A673 (cell line): Measurements from ENCODE around the gene PRR35. TPM values are rescaled to one million over a fixed set of nuclear protein-coding genes. Genes with fewer than 3 reads are reported as not detected.
A peak's percentile ranks its signal among the peaks of the same experiment; 100 is the strongest.

ENCODE experiments used
- BruUV-seq: library from RNA; stranded (reverse); fragments of 400-500 nt; replicated peaks from 2 replicates; lab custom pipeline; 2021; lab: Mats Ljungman, UMichigan
- CTCF ChIA-PET: fragments of 300-600 bp; sonication (Branson Sonifier 250); formaldehyde crosslinking; loops from one replicate; lab custom pipeline; 2022; ENCODE audit warnings: antibody characterized with exemption; lab: Charles Lee
- POLR2A ChIA-PET: fragments of 300-600 bp; sonication (Branson Sonifier 250); formaldehyde crosslinking; loops from one replicate; lab custom pipeline; 2022; ENCODE audit warnings: antibody characterized with exemption; ENCODE audit not compliant: low non-redundant PET; lab: Charles Lee
- DNase-seq: peaks from one replicate; pipeline ENCODE4 v3.0.0-alpha.2; 2015; ENCODE audit warnings: low spot score
- H3K27ac ChIP-seq: fragments of 200-600 bp; sonication (generic); 2 replicates; pipeline ENCODE4 v1.5.1; 2016; ENCODE audit warnings: mixed run types, low read depth, mild to moderate bottlenecking, mixed read lengths, antibody characterized with exemption, low read length; ENCODE audit not compliant: poor library complexity, severe bottlenecking
- H3K27me3 ChIP-seq: fragments of 200-600 bp; sonication (generic); replicated peaks from 2 replicates; pipeline ENCODE4 v1.6.1; 2017; ENCODE audit warnings: mixed run types, low read depth, mild to moderate bottlenecking, mixed read lengths, antibody characterized with exemption, low read length; ENCODE audit not compliant: insufficient read depth, poor library complexity
- H3K36me3 ChIP-seq: fragments of 200-600 bp; sonication (generic); 2 replicates; pipeline ENCODE4 v1.6.1; 2016; ENCODE audit warnings: mixed run types, mild to moderate bottlenecking, mixed read lengths, antibody characterized with exemption, low read length; ENCODE audit not compliant: insufficient read depth, poor library complexity, severe bottlenecking
- H3K4me1 ChIP-seq: fragments of 200-600 bp; sonication (generic); 2 replicates; pipeline ENCODE4 v1.6.1; 2017; ENCODE audit warnings: mixed run types, mild to moderate bottlenecking, mixed read lengths, antibody characterized with exemption, low read length; ENCODE audit not compliant: insufficient read depth, poor library complexity, severe bottlenecking
- H3K4me3 ChIP-seq: fragments of 200-600 bp; sonication (generic); 2 replicates; pipeline ENCODE4 v1.5.1; 2016; ENCODE audit warnings: low read depth, mixed run types, mild to moderate bottlenecking, mixed read lengths, low read length; ENCODE audit not compliant: poor library complexity, severe bottlenecking
- H3K9me3 ChIP-seq: fragments of 200-600 bp; sonication (generic); 2 replicates; pipeline ENCODE4 v1.6.1; 2016; ENCODE audit warnings: mixed run types, low read depth, mild to moderate bottlenecking, mixed read lengths, antibody characterized with exemption, low read length; ENCODE audit not compliant: poor library complexity, severe bottlenecking
- EZH2 ChIP-seq: fragments of 200-600 bp; sonication (generic); IDR thresholded peaks from 2 replicates; pipeline ENCODE4 v1.6.1; 2017; ENCODE audit warnings: borderline replicate concordance, low read depth, mild to moderate bottlenecking, mixed read lengths, antibody characterized with exemption, low read length; ENCODE audit not compliant: poor library complexity, severe bottlenecking
- intact Hi-C: fragments of 100-400 bp; cut with micrococcal nuclease; formaldehyde crosslinking; loops from one replicate; pipeline ENCODE4 v1.10.0; 2022; ENCODE audit not compliant: unreplicated experiment
- total RNA-seq: library from RNA; stranded (reverse); gene quantifications from 2 replicates; pipeline ENCODE4 v1.2.3, GENCODE V29; 2021
- TF ChIP-seq, protein P1 (sequence below): fragments of 300-800, 200-600 bp; sonication (generic); conservative IDR thresholded peaks from 2 replicates; pipeline ENCODE4 v1.5.1; 2017; ENCODE audit warnings: low read depth, mild to moderate bottlenecking, antibody characterized with exemption, low read length, moderate library complexity, mixed read lengths

Gene PRR35
- total RNA-seq, 1 experiment from 2014 or later: not detected

DNA sequence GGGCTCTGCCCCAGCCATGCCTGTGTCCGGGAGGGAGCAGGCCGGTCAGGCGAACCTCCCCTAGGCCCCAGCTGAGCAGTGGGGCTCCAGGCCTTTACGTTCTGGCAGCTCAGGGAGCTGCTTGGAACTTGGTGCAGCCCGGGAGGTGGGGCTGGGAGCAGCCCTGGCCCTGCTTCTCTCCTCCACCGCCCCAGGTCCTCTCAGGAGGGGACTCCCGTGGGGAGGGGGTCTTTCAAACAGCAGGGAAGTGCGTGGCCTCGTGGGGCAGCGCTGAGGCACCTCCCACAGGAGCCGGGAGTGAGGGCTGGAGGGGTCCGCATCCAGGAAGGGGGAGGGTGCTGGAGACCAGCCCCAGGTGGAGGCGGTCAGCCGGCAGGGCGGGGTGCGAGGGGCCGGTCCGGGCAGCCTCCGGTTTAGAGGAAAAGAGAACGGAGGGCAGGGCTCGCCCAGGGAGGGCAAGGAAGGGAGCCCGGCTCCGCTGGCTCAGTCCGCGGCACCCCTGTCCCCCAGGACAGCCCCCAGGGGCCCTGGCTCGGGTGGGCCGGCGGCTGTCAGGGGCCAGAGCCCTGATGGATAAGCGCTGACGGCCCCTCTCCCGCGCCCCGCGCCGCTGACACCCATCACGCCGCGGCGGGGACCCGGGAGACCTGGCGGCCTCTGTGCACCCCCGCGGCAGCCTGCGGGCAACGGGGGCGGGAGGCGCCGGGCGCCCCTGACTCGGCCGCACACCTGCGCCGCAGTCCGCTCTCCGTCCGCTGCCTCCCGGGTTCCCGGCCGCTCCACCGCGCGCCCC, 587 bp upstream of the PRR35 start:
- H3K27me3 ChIP-seq: peaks cover 45% of the 10 kb centered on the region
- H3K36me3 ChIP-seq: no peaks in the 10 kb centered on the region
- H3K27ac ChIP-seq: no peak overlapping the region
- BruUV-seq: no TSS peak
- H3K4me3 ChIP-seq: no peak overlapping the region
- no peak for DNase-seq
- intact Hi-C loops: no loop called here
- H3K9me3 ChIP-seq: no peaks in the 10 kb centered on the region
- ChIA-PET POLR2A (no interaction called here), CTCF (no interaction called here)
- TF ChIP-seq, protein P1, sequence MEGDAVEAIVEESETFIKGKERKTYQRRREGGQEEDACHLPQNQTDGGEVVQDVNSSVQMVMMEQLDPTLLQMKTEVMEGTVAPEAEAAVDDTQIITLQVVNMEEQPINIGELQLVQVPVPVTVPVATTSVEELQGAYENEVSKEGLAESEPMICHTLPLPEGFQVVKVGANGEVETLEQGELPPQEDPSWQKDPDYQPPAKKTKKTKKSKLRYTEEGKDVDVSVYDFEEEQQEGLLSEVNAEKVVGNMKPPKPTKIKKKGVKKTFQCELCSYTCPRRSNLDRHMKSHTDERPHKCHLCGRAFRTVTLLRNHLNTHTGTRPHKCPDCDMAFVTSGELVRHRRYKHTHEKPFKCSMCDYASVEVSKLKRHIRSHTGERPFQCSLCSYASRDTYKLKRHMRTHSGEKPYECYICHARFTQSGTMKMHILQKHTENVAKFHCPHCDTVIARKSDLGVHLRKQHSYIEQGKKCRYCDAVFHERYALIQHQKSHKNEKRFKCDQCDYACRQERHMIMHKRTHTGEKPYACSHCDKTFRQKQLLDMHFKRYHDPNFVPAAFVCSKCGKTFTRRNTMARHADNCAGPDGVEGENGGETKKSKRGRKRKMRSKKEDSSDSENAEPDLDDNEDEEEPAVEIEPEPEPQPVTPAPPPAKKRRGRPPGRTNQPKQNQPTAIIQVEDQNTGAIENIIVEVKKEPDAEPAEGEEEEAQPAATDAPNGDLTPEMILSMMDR: no peak
- TF ChIP-seq EZH2: peak; percentile 91
- no peaks in the 10 kb centered on the region for H3K4me1 ChIP-seq

DNA sequence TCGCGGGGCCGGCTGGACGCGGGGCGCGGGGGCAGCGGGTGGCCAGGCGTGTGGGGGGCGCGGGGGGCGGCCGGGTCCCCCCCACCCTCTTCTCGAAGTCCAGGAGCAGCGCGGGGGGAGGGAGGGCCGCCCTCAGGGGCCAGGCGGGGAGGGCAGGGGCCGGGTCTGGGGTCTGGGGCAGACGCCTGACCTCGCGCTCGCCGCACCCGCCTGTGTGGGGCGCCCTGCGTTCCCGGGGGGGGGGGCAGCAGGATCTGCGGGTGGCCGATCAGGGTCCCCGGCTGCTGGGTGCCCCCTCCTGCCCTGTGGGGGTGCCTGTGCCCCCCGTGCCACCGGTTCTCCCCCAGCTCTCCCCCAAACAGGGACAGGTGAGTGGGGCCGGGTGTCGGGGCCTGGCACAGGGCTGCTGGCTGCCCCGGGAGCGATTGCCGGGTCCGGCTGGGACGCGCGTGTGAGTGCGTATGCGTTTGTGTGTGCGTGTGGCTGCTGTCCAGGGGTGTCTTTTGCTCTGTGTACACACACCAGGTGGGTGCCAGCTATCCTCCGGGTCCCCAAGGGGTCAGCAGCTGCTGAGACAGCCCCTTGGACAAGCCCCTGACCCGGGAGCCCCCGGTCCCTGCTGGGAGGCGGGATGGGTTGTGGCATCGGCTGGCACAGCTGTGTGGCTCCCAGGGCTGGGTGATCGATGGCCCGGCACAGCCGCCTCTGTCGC, 663 bp downstream of the PRR35 start:
- intact Hi-C loops: no loop called here
- TF ChIP-seq EZH2: peak; percentile 93
- TF ChIP-seq, protein P1: no peak
- no peak for DNase-seq
- no TSS peak for BruUV-seq
- no peak overlapping the region for H3K27ac ChIP-seq
- POLR2A ChIA-PET: no interaction called here
- H3K4me3 ChIP-seq: no peak overlapping the region
- no peaks in the 10 kb centered on the region for H3K36me3 ChIP-seq
- CTCF ChIA-PET: no interaction called here
- H3K4me1 ChIP-seq: no peaks in the 10 kb centered on the region
- H3K27me3 ChIP-seq: peaks cover 45% of the 10 kb centered on the region
- no peaks in the 10 kb centered on the region for H3K9me3 ChIP-seq

DNA sequence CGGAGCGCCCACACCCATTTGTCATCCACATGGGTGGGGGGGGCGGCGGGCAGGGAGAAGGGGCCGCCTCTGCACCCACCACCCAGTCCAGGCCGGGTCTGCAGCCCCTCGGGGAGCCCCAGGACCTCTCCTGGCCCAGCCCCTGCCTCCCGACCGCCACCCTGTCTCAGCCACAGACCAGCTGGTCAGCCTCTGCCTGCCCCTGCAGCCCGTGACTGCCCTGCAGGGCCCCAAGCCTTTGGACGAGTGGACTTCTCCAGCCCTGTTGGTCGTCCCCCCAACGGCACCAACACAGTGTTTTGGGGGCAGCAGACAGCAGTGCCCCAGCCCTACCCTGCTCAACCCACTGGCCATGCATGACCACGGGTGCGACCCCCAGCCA, 1.2 kb downstream of the PRR35 start:
- CTCF ChIA-PET: no interaction called here
- H3K4me1 ChIP-seq: peaks cover 3% of the 10 kb centered on the region
- no peak overlapping the region for H3K27ac ChIP-seq
- H3K9me3 ChIP-seq: no peaks in the 10 kb centered on the region
- intact Hi-C loops: no loop called here
- H3K27me3 ChIP-seq: peaks cover 45% of the 10 kb centered on the region
- no TSS peak for BruUV-seq
- POLR2A ChIA-PET: no interaction called here
- TF ChIP-seq EZH2: no peak
- TF ChIP-seq, protein P1: no peak
- DNase-seq: no peak
- no peaks in the 10 kb centered on the region for H3K36me3 ChIP-seq
- H3K4me3 ChIP-seq: no peak overlapping the region
